Gastrocnemius medialis (tissue), 4 donors: ENCODE results near the gene PHACTR1. TPM values are rescaled to one million over a fixed set of nuclear protein-coding genes. Genes with fewer than 3 reads are reported as not detected.

Experiments used
- ATAC-seq, 2 donors: fragments of 150-250 bp; one replicate each; pipeline ENCODE4 v1.9.1; 2016
- DNase-seq, 2 donors: peaks; one replicate each; pipeline ENCODE4 v3.0.0-alpha.2; 2019
- H3K27ac ChIP-seq, 4 donors: fragments of 200-600 bp; sonication (generic); 1 replicate in 1 of 4; 2 replicates in 3 of 4; pipeline ENCODE4 v1.5.1; 2016 to 2018; ENCODE audit warnings: mild to moderate bottlenecking in 2 of 4, moderate library complexity in 1 of 4
- H3K27me3 ChIP-seq, 3 donors: fragments of 200-600 bp; sonication (generic) in 2 of 3; 1 replicate in 1 of 3; 2 replicates in 2 of 3; pipeline versions ENCODE4 v1.5.1 to v1.6.0; 2016 to 2019; ENCODE audit warnings: mild to moderate bottlenecking in 1 of 3, moderate library complexity in 1 of 3
- H3K36me3 ChIP-seq, 2 donors: fragments of 200-600 bp; sonication (generic) in 1 of 2; one replicate each; pipeline ENCODE4 v1.5.1; 2017 to 2018
- H3K4me1 ChIP-seq, 2 donors: fragments of 200-600 bp; sonication (generic) in 1 of 2; one replicate each; pipeline ENCODE4 v1.5.1; 2016 to 2017; ENCODE audit warnings: mild to moderate bottlenecking in 2 of 2
- H3K4me3 ChIP-seq, 4 donors: fragments of 200-600 bp; sonication (generic) in 3 of 4; 1 replicate in 1 of 4; 2 replicates in 3 of 4; pipeline ENCODE4 v1.5.1; 2016 to 2019; ENCODE audit warnings: mild to moderate bottlenecking in 2 of 4
- H3K9me3 ChIP-seq, 3 donors: fragments of 200-600 bp; sonication (generic) in 2 of 3; 1 replicate in 1 of 3; 2 replicates in 2 of 3; pipeline ENCODE4 v1.5.1; 2016 to 2019
- CTCF ChIP-seq, 5 experiments: fragments of 450-650 bp in 3 of 5; fragments of 200-600 bp in 2 of 5; sonication (generic) in 2 of 5; IDR thresholded peaks in 4 of 5; conservative IDR thresholded peaks in 1 of 5; 1 replicate in 4 of 5; 2 replicates in 1 of 5; pipeline ENCODE4 v1.5.1; 2016 to 2019; ENCODE audit warnings: antibody characterized with exemption in 5 of 5, mild to moderate bottlenecking in 3 of 5, moderate library complexity in 3 of 5
- POLR2A ChIP-seq, 2 donors: fragments of 450-650 bp; IDR thresholded peaks; one replicate each; pipeline ENCODE4 v1.6.1; 2017; ENCODE audit warnings: antibody characterized with exemption in 2 of 2, mild to moderate bottlenecking in 2 of 2, moderate library complexity in 2 of 2
- in situ Hi-C, 4 donors: fragments of 200-750 bp; cut with MboI; loops; one replicate each; pipeline versions ENCODE4 v1.15.0 to v1.8.0; 2017; ENCODE audit warnings: low sequenced_read_pairs in 4 of 4
- intact Hi-C: fragments of 100-400 bp; cut with DNase I; formaldehyde crosslinking; loops from one replicate; pipeline ENCODE4 v1.15.1; 2023; ENCODE audit warnings: low total_unique reads
- total RNA-seq, 4 donors: library from RNA; depleted of rRNA; stranded (reverse); fragments of >200 nt; gene quantifications; one replicate each; pipeline versions ENCODE4 v1.1.0 to v1.2.3, GENCODE V29; 2016

The PHACTR1 gene
- total RNA-seq, 4 donors from 2014 or later, result 0.07 to 0.82 (median 0.21) TPM

GRCh38 chr6:13308332-13308731 lies 591.8 kb downstream of the PHACTR1 start:
- TF ChIP-seq POLR2A (IDR thresholded peaks at IDR 0.05) (no peak), CTCF (IDR thresholded peaks at IDR 0.05 in 4 of 5, conservative IDR thresholded peaks at IDR 0.05 in 1 of 5) (no peak)
- ATAC-seq (no peak), DNase-seq (no peak)
- H3K4me3 ChIP-seq, result no peak overlapping the region
- H3K4me1 ChIP-seq, result peaks cover 24 to 28% of the 10 kb centered on the region in 2 donors
- no peaks in the 10 kb centered on the region for H3K27me3 ChIP-seq
- H3K9me3 ChIP-seq, result no peaks in the 10 kb centered on the region
- H3K36me3 ChIP-seq, result peaks cover 0 to 25% of the 10 kb centered on the region in 2 donors
- intact Hi-C loops (loop anchor here (10.0 kb wide), 1 partner anchor 354 kb away; no protein-coding TSS in a partner anchor), in situ Hi-C loops (no loop called here)
- no peak overlapping the region for H3K27ac ChIP-seq

- Histone ChIP-seq H3K4me1 (peaks cover 15 to 19% of the 10 kb centered on the region in 2 donors), H3K4me3 (no peak overlapping the region), H3K27ac (no peak overlapping the region), H3K9me3 (no peaks in the 10 kb centered on the region), H3K27me3 (no peaks in the 10 kb centered on the region), H3K36me3 (peaks cover 0 to 35% of the 10 kb centered on the region in 2 donors)
- intact Hi-C loops, result no loop called here
- DNase-seq (no peak), ATAC-seq (no peak)
- TF ChIP-seq CTCF (IDR thresholded peaks at IDR 0.05 in 4 of 5, conservative IDR thresholded peaks at IDR 0.05 in 1 of 5) (no peak), POLR2A (IDR thresholded peaks at IDR 0.05) (no peak)
- in situ Hi-C loops, result no loop called here
These were observed 594.6 kb downstream of the PHACTR1 start for GRCh38 chr6:13311155-13311554.

- TF ChIP-seq CTCF (IDR thresholded peaks at IDR 0.05 in 4 of 5, conservative IDR thresholded peaks at IDR 0.05 in 1 of 5), result no peak
- TF ChIP-seq POLR2A (IDR thresholded peaks at IDR 0.05), result no peak
- ATAC-seq, result no peak
These were observed 598.2 kb downstream of the PHACTR1 start for GRCh38 chr6:13314806-13315205.

GRCh38 chr6:13315896-13316295 lies 599.3 kb downstream of the PHACTR1 start:
- no peak overlapping the region for H3K4me3 ChIP-seq
- no peaks in the 10 kb centered on the region for H3K9me3 ChIP-seq
- no peaks in the 10 kb centered on the region for H3K4me1 ChIP-seq
- no peaks in the 10 kb centered on the region for H3K27me3 ChIP-seq
- no peak overlapping the region for H3K27ac ChIP-seq
- ATAC-seq (no peak), DNase-seq (no peak)
- TF ChIP-seq CTCF (IDR thresholded peaks at IDR 0.05 in 4 of 5, conservative IDR thresholded peaks at IDR 0.05 in 1 of 5) (no peak), POLR2A (IDR thresholded peaks at IDR 0.05) (no peak)
- intact Hi-C loops, result no loop called here
- in situ Hi-C loops, result no loop called here
- H3K36me3 ChIP-seq, result peaks cover 6 to 63% of the 10 kb centered on the region in 2 donors

More at GRCh38 chr6:13314806-13315205, 598.2 kb downstream of the PHACTR1 start:
- in situ Hi-C loops, result no loop called here
- H3K4me1 ChIP-seq, result no peaks in the 10 kb centered on the region
- no peak for DNase-seq
- no peaks in the 10 kb centered on the region for H3K27me3 ChIP-seq
- intact Hi-C loops, result no loop called here
- no peaks in the 10 kb centered on the region for H3K9me3 ChIP-seq
- H3K36me3 ChIP-seq, result peaks cover under 1 to 52% of the 10 kb centered on the region in 2 donors
- H3K4me3 ChIP-seq, result no peak overlapping the region
- no peak overlapping the region for H3K27ac ChIP-seq

GRCh38 chr6:13318821-13319220 lies 602.3 kb downstream of the PHACTR1 start:
- no peaks in the 10 kb centered on the region for H3K27me3 ChIP-seq
- ATAC-seq, result peak in 1 of 2 donors; percentile 90
- no peaks in the 10 kb centered on the region for H3K9me3 ChIP-seq
- TF ChIP-seq POLR2A (IDR thresholded peaks at IDR 0.05), result no peak
- no peak for TF ChIP-seq CTCF (IDR thresholded peaks at IDR 0.05 in 4 of 5, conservative IDR thresholded peaks at IDR 0.05 in 1 of 5)
- intact Hi-C loops (no loop called here), in situ Hi-C loops (no loop called here)
- peak in 1 of 2 donors; percentile 24 for DNase-seq
- peaks cover 6 to 70% of the 10 kb centered on the region in 2 donors for H3K36me3 ChIP-seq
- no peak overlapping the region for H3K4me3 ChIP-seq
- no peaks in the 10 kb centered on the region for H3K4me1 ChIP-seq
- H3K27ac ChIP-seq, result peak overlapping the region in 1 of 4 donors; percentile 10
